Stimulated activated CD8-positive, alpha-beta memory T cell treated with anti-CD3 and anti-CD28 coated beads, Interleukin-2, amount 100 ng/mL, for 1 hour (primary cell): Measurements from ENCODE around the gene DBR1.
A peak's percentile ranks its signal among the peaks of the same experiment; 100 is the strongest.

ENCODE experiments used
- DNase-seq, 2 donors: peaks; one replicate each; pipeline ENCODE4 v3.0.0-alpha.2; 2020; ENCODE audit warnings: low read depth in 2 of 2

The DBR1 gene

GRCh38 chr3:138174421-138175131 lies at the start of gene DBR1:
Gene DBR1 (minus strand): TSS chr3:138174921. CDS start chr3:138174795, 126 bp downstream.
- peak; percentile 29 to 40 for DNase-seq

- no peak for DNase-seq
These were observed 48.2 kb upstream of the DBR1 start for GRCh38 chr3:138222942-138223287.

GRCh38 chr3:138222131-138222941 lies 47.6 kb upstream of the DBR1 start:
- DNase-seq = no peak

GRCh38 chr3:138220788-138221187 lies 46.1 kb upstream of the DBR1 start:
- DNase-seq = no peak

- no peak for DNase-seq
These were observed 45.5 kb upstream of the DBR1 start for GRCh38 chr3:138220242-138220641.

- no peak for DNase-seq
These were observed 44.5 kb upstream of the DBR1 start for GRCh38 chr3:138219255-138219654.

GRCh38 chr3:138213398-138214085 lies 38.8 kb upstream of the DBR1 start:
- no peak for DNase-seq

- DNase-seq = no peak
These were observed 35.8 kb upstream of the DBR1 start for GRCh38 chr3:138210528-138210927.

GRCh38 chr3:138206196-138206595 lies 31.5 kb upstream of the DBR1 start:
- DNase-seq = no peak

GRCh38 chr3:138205527-138205926 lies 30.8 kb upstream of the DBR1 start:
- no peak for DNase-seq

GRCh38 chr3:138203938-138204337 lies 29.2 kb upstream of the DBR1 start:
- DNase-seq = no peak

GRCh38 chr3:138202945-138203701 lies 28.4 kb upstream of the DBR1 start:
- no peak for DNase-seq

GRCh38 chr3:138200424-138200823 lies 25.7 kb upstream of the DBR1 start:
- no peak for DNase-seq

GRCh38 chr3:138199851-138200250 lies 25.1 kb upstream of the DBR1 start:
- DNase-seq = no peak

- no peak for DNase-seq
These were observed 22.8 kb upstream of the DBR1 start for GRCh38 chr3:138197524-138197923.

- no peak for DNase-seq
These were observed 22.3 kb upstream of the DBR1 start for GRCh38 chr3:138197058-138197457.

- no peak for DNase-seq
These were observed 21.3 kb upstream of the DBR1 start for GRCh38 chr3:138196023-138196422.

GRCh38 chr3:138195481-138195880 lies 20.8 kb upstream of the DBR1 start:
- no peak for DNase-seq

- no peak for DNase-seq
These were observed 13.5 kb upstream of the DBR1 start for GRCh38 chr3:138188013-138188730.

- DNase-seq = peak in 1 of 2 donors; percentile 6
These were observed 12.7 kb upstream of the DBR1 start, which contains the start of gene ARMC8 for GRCh38 chr3:138187296-138188012. Gene ARMC8 (plus strand): TSS chr3:138187301. CDS start chr3:138187555, 254 bp downstream.
